Brain microvascular endothelial cell (primary cell): ENCODE results near the gene HOXC4.

Experiments
- DNase-seq: peaks from one replicate; pipeline ENCODE4 v3.0.0-alpha.2; 2020
- H3K27ac ChIP-seq: fragments of 250-450 bp; sonication (Bioruptor Pico); 2 replicates; pipeline ENCODE4 v1.5.1; 2020; ENCODE audit warnings: mild to moderate bottlenecking, moderate library complexity
- H3K27me3 ChIP-seq: fragments of 250-450 bp; sonication (Bioruptor Pico); replicated peaks from 2 replicates; pipeline ENCODE4 v1.5.1; 2020; ENCODE audit warnings: mild to moderate bottlenecking
- H3K36me3 ChIP-seq: fragments of 250-450 bp; sonication (Bioruptor Pico); replicated peaks from 2 replicates; pipeline ENCODE4 v1.5.1; 2020; ENCODE audit warnings: mild to moderate bottlenecking
- H3K4me3 ChIP-seq: 2 replicates; pipeline ENCODE4 v1.5.1; 2011; ENCODE audit warnings: low read depth, mild to moderate bottlenecking, control low read depth, low read length, moderate library complexity
- in situ Hi-C: cut with HindIII; loops from 2 replicates; pipeline ENCODE4 v1.10.0; 2017; ENCODE audit warnings: low sequenced_read_pairs, low pct_ligation_motif_present
- TF ChIP-seq, protein P1 (sequence below): IDR thresholded peaks from 2 replicates; pipeline ENCODE4 v1.5.1; 2011; ENCODE audit warnings: low read depth, mild to moderate bottlenecking, moderate library complexity, low read length, control low read depth, inconsistent platforms; ENCODE audit errors: missing control alignments

Gene HOXC4

DNA sequence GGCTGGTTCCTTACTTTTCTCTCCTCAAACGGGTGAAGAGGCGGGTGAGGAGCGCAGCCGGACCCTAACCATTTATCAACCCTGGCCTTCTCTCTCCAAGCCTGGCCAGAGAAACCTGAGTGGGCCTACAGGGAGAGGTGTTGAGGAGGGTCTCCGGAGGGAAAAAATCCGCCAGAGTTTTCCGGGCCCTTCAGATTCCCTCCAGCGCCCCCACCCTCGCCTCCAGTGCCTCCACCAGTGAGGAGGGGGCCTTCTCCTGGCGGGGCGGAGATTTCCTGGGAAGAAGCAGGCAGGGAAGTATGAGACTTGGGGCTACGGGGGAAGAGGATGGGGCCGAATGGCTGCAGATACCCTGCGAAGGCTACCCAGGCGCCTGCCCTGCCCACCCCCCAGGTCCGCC lies 22.2 kb upstream of the HOXC4 start:
- in situ Hi-C loops = no loop called here
- Histone ChIP-seq H3K27ac (no peak overlapping the region), H3K4me3 (no peak overlapping the region), H3K36me3 (no peaks in the 10 kb centered on the region), H3K27me3 (peaks cover 90% of the 10 kb centered on the region)
- DNase-seq = no peak
- TF ChIP-seq, protein P1, sequence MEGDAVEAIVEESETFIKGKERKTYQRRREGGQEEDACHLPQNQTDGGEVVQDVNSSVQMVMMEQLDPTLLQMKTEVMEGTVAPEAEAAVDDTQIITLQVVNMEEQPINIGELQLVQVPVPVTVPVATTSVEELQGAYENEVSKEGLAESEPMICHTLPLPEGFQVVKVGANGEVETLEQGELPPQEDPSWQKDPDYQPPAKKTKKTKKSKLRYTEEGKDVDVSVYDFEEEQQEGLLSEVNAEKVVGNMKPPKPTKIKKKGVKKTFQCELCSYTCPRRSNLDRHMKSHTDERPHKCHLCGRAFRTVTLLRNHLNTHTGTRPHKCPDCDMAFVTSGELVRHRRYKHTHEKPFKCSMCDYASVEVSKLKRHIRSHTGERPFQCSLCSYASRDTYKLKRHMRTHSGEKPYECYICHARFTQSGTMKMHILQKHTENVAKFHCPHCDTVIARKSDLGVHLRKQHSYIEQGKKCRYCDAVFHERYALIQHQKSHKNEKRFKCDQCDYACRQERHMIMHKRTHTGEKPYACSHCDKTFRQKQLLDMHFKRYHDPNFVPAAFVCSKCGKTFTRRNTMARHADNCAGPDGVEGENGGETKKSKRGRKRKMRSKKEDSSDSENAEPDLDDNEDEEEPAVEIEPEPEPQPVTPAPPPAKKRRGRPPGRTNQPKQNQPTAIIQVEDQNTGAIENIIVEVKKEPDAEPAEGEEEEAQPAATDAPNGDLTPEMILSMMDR = no peak

DNA sequence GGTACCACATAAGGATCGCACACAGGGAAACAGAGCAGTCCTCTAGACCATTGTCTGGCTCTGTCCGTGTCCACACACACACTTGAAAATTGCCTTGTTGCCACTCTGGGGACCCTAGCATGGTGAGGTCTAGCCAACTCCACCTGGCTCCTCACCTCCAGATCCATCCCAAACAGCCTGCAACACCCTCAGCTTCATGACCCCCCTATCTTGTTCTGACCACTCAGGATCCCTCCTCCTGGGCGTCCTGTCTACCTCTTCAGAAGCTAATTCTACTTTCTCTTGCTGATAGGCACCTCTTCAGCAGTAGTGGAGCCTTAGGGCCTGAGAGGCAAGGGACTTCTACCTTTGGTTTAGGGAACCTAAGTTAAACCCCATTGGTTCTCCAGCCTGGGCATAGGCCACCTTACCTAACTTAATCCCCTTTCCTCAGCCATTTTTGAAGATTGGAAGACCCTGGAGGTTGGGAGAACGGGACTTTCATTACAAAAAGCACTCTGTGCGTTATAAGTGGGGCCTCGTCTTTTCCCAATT lies 21.5 kb upstream of the HOXC4 start:
- Histone ChIP-seq H3K36me3 (no peaks in the 10 kb centered on the region), H3K27me3 (peaks cover 90% of the 10 kb centered on the region), H3K27ac (no peak overlapping the region), H3K4me3 (no peak overlapping the region)
- TF ChIP-seq, protein P1 = no peak
- in situ Hi-C loops = no loop called here
- no peak for DNase-seq

DNA sequence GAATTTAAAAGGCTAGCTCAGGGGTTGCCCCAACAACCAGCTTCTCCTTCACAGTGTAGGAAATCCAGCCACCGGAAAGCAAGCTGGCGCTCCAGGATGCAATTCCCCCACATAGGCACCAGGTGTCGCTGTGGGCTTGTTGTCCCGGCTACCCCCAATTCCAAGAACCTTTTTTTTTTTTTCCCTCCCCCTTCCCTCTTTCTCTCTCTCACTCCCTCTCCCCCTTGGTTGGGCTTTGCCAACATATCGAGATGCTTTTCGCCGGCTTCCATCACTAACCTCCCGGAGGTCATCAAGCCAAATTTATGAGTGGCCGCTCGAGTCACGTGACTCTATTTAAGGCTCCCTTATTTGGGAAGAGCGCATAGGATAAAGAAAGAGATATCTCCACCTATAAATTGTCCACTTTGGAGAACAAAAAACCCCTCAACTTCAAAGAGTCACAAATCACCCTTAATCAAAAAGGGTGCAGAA lies 21.0 kb upstream of the HOXC4 start, which contains the start of gene HOXC5:
TSS of gene HOXC5 (plus strand) at position 424 of the 474 bp plus-strand sequence. CDS start 73 bp downstream, outside the sequence.
- peak; percentile 16 for DNase-seq
- H3K4me3 ChIP-seq = no peak within 1 kb of the TSS
- H3K36me3 ChIP-seq = no peaks in the 10 kb centered on the region
- peaks cover 90% of the 10 kb centered on the region for H3K27me3 ChIP-seq
- H3K27ac ChIP-seq = no peak within 1 kb of the TSS
- in situ Hi-C loops = no loop called here
- TF ChIP-seq, protein P1 = peak; percentile 93

DNA sequence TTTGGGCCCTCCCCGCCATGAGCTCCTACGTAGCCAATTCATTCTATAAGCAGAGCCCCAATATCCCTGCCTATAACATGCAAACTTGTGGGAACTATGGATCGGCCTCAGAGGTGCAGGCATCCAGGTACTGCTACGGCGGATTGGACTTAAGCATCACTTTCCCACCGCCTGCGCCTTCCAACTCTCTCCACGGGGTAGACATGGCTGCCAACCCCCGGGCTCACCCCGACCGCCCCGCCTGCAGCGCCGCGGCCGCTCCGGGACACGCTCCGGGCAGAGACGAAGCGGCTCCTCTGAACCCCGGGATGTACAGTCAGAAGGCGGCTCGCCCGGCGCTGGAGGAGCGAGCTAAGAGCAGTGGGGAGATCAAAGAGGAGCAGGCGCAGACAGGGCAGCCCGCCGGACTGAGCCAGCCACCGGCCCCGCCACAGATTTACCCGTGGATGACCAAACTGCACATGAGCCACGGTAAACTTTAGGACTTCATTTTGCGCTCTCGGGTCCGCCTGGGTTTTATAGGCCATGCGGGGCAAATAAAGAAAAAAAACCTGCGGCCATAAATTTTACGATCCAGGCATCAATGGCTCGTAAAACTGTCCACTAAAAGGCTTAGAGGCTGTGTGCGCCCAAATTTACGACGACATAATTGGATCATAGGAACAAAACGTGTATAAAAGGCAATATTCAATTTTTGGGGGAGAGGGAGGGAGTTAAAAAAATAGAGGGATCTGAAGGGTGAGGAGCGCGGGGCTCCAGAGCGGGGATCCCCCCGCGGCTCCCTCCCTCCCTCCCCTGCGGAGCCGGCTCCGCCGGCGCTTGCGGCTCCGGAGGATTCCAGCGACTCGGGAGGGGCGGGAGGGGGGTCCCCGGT lies 20.3 kb upstream of the HOXC4 start:
- H3K36me3 ChIP-seq = no peaks in the 10 kb centered on the region
- no peak overlapping the region for H3K27ac ChIP-seq
- peaks cover 91% of the 10 kb centered on the region for H3K27me3 ChIP-seq
- in situ Hi-C loops = no loop called here
- no peak overlapping the region for H3K4me3 ChIP-seq
- DNase-seq = no peak
- TF ChIP-seq, protein P1 = no peak

DNA sequence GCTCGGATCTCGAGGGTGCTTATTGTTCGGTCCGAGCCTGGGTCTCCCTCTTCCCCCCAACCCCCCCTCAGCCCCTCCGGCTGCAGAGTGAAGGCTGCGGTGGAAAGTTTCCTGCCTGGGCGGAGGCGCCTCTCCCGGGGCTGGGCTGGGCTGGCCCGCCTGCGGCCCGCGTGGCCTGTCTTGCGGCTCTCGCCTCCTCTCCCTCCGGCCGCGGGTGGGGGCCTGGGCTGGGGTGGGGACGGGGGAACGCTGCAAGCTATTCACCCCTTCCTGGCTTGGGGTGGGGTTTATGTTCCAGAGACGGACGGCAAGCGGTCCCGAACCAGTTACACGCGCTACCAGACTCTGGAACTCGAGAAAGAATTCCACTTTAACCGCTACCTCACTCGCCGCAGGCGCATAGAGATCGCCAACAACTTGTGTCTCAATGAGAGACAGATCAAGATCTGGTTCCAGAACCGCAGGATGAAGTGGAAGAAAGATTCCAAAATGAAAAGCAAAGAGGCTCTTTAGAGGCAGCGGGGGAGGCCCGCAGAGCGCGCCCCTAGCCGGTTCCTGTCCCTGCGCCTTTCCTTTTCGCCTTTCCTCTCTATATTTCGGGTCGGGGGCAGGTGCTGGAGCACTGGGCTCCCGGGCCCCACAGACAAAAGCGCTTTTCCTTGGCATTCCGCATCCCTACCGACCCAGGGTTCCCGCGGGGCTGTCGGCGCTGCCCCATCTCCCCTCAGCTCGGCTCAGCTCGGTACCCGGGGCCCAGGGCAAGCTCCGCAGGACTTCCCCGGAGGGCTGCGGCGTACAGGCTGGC lies 19.5 kb upstream of the HOXC4 start:
- Histone ChIP-seq H3K27me3 (peaks cover 91% of the 10 kb centered on the region), H3K4me3 (no peak overlapping the region)

More for the DNA sequence above, 19.5 kb upstream of the HOXC4 start:
- no peak overlapping the region for H3K27ac ChIP-seq
- in situ Hi-C loops = no loop called here
- H3K36me3 ChIP-seq = no peaks in the 10 kb centered on the region
- no peak for DNase-seq
- TF ChIP-seq, protein P1 = no peak
